Pancreas (tissue), 10 donors: ENCODE data around the gene OSTF1. TPM values are rescaled to one million over a fixed set of nuclear protein-coding genes. Genes with fewer than 3 reads are reported as not detected.

Experiments
- ATAC-seq, 4 donors: fragments of 200-7000 bp; cut with Tn5 transposase; one replicate each; pipeline versions ENCODE4 v1.8.0 to v1.9.1; 2020; ENCODE audit warnings: mild to moderate bottlenecking in 4 of 4, moderate library complexity in 4 of 4
- DNase-seq, 6 donors: peaks; one replicate each; pipeline ENCODE4 v3.0.0-alpha.2; 2020
- FAIRE-seq: peaks from 2 replicates; lab custom pipeline; 2012; peaks lifted over from hg19 to GRCh38; lab: Jason Lieb, UNC
- H3K27ac ChIP-seq, 4 donors: fragments of 200-600 bp; sonication (generic); 1 replicate in 3 of 4; 2 replicates in 1 of 4; pipeline versions ENCODE4 v1.5.0 to v1.8.0; 2020
- H3K27me3 ChIP-seq, 4 donors: fragments of 200-600 bp; one replicate each; pipeline ENCODE4 v1.8.0; 2021
- H3K36me3 ChIP-seq, 3 donors: fragments of 200-600 bp; sonication (generic) in 1 of 3; one replicate each; pipeline versions ENCODE4 v1.5.0 to v1.8.0; 2020 to 2021
- H3K4me1 ChIP-seq, 3 donors: fragments of 200-600 bp; one replicate each; pipeline ENCODE4 v1.8.0; 2021
- H3K4me3 ChIP-seq, 4 donors: fragments of 200-600 bp; sonication (generic) in 2 of 4; one replicate each; pipeline versions ENCODE4 v1.5.0 to v1.8.0; 2020 to 2021
- H3K9me3 ChIP-seq, 4 donors: fragments of 200-600 bp; one replicate each; pipeline ENCODE4 v1.8.0; 2021
- WGBS, 2 donors: extraction: QIAGEN DNeasy Blood & Tissue Kit; methylation state at CpG; one replicate each; pipeline ENCODE4 v1.1.7; 2013; 5-methylcytosine and 5-hydroxymethylcytosine counted together
- intact Hi-C, 3 donors: fragments of 100-400 bp; cut with DNase I; formaldehyde crosslinking; loops; one replicate each; pipeline versions ENCODE4 v1.11.1 to v1.14.2; 2022
- polyA plus RNA-seq, 2 donors: library from polyadenylated mRNA; stranded (reverse); fragments of 200-250 nt; gene quantifications; one replicate each; pipeline ENCODE4 v1.2.3, GENCODE V29; 2013
- total RNA-seq, 6 donors: library from RNA; stranded (reverse); fragmentation: NEBNext Ultra II Directional in 4 of 6; extraction: Animal tissue kit (Norgen Biotek cat#: 25700) in 4 of 6; gene quantifications; one replicate each; pipeline versions ENCODE4 v1.2.1 to v1.2.4, GENCODE V29; 2021 to 2023
- TF ChIP-seq, protein P1 (sequence below), 4 donors: fragments of 200-600 bp; sonication (generic) in 3 of 4; IDR thresholded peaks; one replicate each; pipeline versions ENCODE4 v1.5.0 to v1.8.0; 2021; ENCODE audit warnings: antibody characterized with exemption in 4 of 4
- donor health status: healthy with polysubstance abuse.
- donor health status: DM: no; HTN: no; CAD: no; lungs with moderate emphysema.
- donor health status: DM: no; HTN: no; CAD: no.
- donor health status: control.
- donor health status: control.
- donor health status: Bipolar disorder and iron deficiency.
- donor health status: DM: yes; HTN: yes; CAD: no.
- donor health status: DM: no; HTN: no; CAD: no.
- donor health status: DM: no; HTN: no; CAD: no.
- donor health status: DM: yes; HTN: yes; CAD: no.

The OSTF1 gene
- total and polyA plus RNA-seq, 8 donors, result 10.0 to 29.0 (median 12.5) TPM

DNA sequence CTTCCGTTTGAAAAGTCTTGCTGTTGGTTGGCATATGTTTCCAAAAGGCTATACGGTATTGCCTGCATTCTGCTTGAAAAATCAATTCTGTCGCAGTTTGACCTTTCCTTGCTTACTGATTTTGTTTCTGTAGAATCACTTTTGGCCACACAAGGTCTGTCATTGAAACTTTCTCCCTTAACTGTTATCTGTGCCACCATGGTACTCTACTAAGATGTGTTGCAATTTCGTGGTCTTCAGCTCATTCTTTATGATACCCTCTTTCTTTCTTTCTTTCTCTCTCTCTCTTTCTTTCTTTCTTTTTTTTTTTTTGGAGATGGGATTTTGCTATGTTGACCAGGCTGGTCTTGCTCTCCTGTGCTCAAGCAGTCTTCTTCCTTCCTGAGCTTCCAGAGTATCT lies 4.5 kb downstream of the OSTF1 start:
- TF ChIP-seq, protein P1, sequence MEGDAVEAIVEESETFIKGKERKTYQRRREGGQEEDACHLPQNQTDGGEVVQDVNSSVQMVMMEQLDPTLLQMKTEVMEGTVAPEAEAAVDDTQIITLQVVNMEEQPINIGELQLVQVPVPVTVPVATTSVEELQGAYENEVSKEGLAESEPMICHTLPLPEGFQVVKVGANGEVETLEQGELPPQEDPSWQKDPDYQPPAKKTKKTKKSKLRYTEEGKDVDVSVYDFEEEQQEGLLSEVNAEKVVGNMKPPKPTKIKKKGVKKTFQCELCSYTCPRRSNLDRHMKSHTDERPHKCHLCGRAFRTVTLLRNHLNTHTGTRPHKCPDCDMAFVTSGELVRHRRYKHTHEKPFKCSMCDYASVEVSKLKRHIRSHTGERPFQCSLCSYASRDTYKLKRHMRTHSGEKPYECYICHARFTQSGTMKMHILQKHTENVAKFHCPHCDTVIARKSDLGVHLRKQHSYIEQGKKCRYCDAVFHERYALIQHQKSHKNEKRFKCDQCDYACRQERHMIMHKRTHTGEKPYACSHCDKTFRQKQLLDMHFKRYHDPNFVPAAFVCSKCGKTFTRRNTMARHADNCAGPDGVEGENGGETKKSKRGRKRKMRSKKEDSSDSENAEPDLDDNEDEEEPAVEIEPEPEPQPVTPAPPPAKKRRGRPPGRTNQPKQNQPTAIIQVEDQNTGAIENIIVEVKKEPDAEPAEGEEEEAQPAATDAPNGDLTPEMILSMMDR (IDR thresholded peaks at IDR 0.05), result no peak
- Histone ChIP-seq H3K4me1 (peaks cover 0 to 31% (median 22%) of the 10 kb centered on the region in 3 donors), H3K36me3 (no peaks in the 10 kb centered on the region), H3K27me3 (no peaks in the 10 kb centered on the region), H3K4me3 (no peak overlapping the region), H3K9me3 (no peaks in the 10 kb centered on the region), H3K27ac (no peak overlapping the region)
- intact Hi-C loops, result no loop called here
- ATAC-seq, result no peak
- WGBS, 2 donors, result 48 to 49% methylated on average over 4 of the region's 4 CpGs
- DNase-seq, result no peak
- no peak for FAIRE-seq

DNA sequence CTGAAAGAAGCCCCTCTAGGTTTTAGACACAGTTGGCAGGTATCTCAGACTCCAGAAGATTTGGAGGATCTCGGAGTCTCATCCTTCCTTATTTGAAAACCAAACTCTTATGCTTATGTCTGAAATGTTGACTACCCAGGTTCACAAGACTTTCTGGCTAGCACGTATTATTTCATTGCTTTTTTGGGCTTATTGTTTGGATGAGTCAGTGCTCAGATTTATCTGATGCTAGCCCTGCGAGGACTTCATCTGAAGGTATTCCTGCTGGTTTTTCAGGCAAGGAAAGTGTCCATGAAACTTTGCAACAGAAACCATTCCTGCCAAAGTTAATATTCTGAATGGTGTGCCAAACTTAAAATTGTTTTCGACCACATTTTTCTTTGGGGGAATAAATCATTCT lies 8.5 kb downstream of the OSTF1 start:
- no peak overlapping the region for H3K4me3 ChIP-seq
- intact Hi-C loops, result no loop called here
- TF ChIP-seq, protein P1 (IDR thresholded peaks at IDR 0.05), result no peak
- 74 to 84% methylated on average over 4 of the region's 4 CpGs for WGBS, 2 donors
- H3K27me3 ChIP-seq, result no peaks in the 10 kb centered on the region
- FAIRE-seq, result no peak
- H3K9me3 ChIP-seq, result no peaks in the 10 kb centered on the region
- no peak overlapping the region for H3K27ac ChIP-seq
- H3K4me1 ChIP-seq, result peaks cover 0 to 13% (median 11%) of the 10 kb centered on the region in 3 donors
- no peak for ATAC-seq
- H3K36me3 ChIP-seq, result no peaks in the 10 kb centered on the region
- DNase-seq, result no peak

DNA sequence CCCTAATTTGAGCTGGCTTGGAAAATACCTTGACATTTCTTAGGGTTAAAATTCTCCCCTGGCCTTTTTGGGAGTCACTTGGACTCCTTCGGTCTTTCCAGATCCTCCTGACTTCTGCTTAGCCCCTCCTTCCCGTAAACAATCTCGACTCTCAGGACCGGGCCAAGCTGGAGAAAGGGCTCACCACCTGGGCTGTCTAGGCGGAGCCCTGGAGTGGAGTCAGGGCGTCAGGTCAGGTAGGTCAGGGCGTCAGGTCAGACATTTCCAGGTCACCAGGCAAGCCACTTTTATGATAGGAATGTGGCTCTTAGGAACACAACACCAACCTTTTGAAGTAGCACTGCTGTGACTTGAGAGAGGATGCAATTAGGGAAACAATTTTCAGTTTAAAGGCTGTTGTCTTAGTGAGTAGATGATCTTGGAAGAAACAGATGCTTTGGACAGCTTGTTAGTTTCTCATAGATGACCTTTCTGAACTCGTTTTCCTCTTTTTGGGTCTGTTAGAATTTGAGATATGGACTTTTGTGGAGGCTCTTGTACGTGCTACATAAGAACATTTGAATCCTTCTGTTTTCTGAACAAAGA lies 12.8 kb downstream of the OSTF1 start:
- FAIRE-seq, result no peak
- Histone ChIP-seq H3K27me3 (no peaks in the 10 kb centered on the region), H3K4me1 (peaks cover 0 to 8% (median 0%) of the 10 kb centered on the region in 3 donors), H3K4me3 (no peak overlapping the region), H3K36me3 (no peaks in the 10 kb centered on the region), H3K9me3 (no peaks in the 10 kb centered on the region), H3K27ac (no peak overlapping the region)
- no peak for DNase-seq
- ATAC-seq, result peak in 2 of 4 donors; percentile 23 to 42
- intact Hi-C loops, result no loop called here
- TF ChIP-seq, protein P1 (IDR thresholded peaks at IDR 0.05), result no peak
- 47 to 58% methylated on average over 9 of the region's 9 CpGs for WGBS, 2 donors

DNA sequence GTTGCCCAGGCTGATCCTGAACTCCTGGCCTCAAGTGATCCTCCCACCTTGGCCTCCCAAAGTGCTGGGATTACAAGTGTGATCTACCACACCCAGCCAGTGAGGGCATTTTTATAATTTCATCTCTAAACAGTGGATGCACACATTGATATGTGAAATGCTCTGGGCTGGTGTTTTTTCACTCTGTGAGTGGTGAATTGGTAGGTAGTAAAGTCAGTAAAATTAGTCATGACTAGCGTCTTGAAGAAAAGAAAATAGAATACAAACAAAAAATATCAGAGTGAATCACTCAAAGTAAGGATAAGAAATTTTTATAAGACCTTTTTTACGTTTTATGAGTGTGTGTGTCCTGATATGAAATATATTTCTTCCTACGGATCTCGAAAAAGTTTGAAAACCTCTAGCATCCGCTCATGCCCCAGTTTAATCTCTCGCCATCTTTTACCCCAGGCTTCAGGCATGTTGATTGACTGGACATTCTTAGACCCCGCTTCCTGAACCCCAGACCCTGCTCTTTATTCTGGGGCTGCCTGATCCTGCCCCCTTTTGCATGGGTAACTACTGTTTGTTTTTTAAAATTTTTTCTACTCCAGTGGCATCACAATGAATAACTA lies 14.0 kb downstream of the OSTF1 start:
- H3K27me3 ChIP-seq, result no peaks in the 10 kb centered on the region
- H3K4me3 ChIP-seq, result no peak overlapping the region
- H3K27ac ChIP-seq, result no peak overlapping the region
- TF ChIP-seq, protein P1 (IDR thresholded peaks at IDR 0.05), result no peak
- intact Hi-C loops, result no loop called here
- ATAC-seq, result no peak
- WGBS, 2 donors, result 93 to 97% methylated on average over 7 of the region's 7 CpGs
- no peak for DNase-seq
- no peak for FAIRE-seq
- no peaks in the 10 kb centered on the region for H3K9me3 ChIP-seq
- H3K36me3 ChIP-seq, result no peaks in the 10 kb centered on the region
- peaks cover 0 to 8% (median 0%) of the 10 kb centered on the region in 3 donors for H3K4me1 ChIP-seq

DNA sequence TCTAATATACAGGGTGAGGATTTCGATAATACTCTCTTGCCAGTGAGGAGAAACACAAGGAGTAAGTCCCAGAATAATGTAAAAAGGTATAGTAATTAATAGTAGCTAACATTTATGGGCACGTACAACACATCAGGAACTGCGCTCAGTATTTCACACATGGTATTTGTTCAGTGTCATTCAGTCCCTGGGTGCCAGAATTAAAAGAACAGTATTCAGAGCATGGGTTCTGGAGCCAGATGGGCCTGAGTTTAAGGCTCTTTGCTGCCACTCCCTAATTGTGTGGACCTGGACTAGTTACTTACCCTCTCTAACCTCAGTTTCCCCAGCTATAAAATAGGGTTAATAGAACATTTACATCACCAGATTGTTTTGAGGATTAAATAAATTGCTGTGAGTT lies 16.3 kb downstream of the OSTF1 start:
- Histone ChIP-seq H3K36me3 (no peaks in the 10 kb centered on the region), H3K4me1 (peaks cover 0 to 14% (median 5%) of the 10 kb centered on the region in 3 donors), H3K27ac (no peak overlapping the region), H3K27me3 (no peaks in the 10 kb centered on the region), H3K9me3 (no peaks in the 10 kb centered on the region), H3K4me3 (no peak overlapping the region)
- peak; percentile 42 to 69 (median 58) for ATAC-seq
- intact Hi-C loops, result no loop called here
- FAIRE-seq, result no peak
- 40 to 51% methylated on average over 3 of the region's 3 CpGs for WGBS, 2 donors
- TF ChIP-seq, protein P1 (IDR thresholded peaks at IDR 0.05), result no peak
- no peak for DNase-seq
